Gastroesophageal sphincter (tissue), 4 donors: ENCODE data around the gene ERO1B. TPM values are rescaled to one million over a fixed set of nuclear protein-coding genes. Genes with fewer than 3 reads are reported as not detected.

Experiments
- ATAC-seq: fragments of 150-250 bp; one replicate; pipeline ENCODE4 v1.9.1; 2016; ENCODE audit warnings: mild to moderate bottlenecking, moderate library complexity
- H3K27ac ChIP-seq, 4 donors: fragments of 200-600 bp; sonication (generic) in 3 of 4; 1 replicate in 3 of 4; 2 replicates in 1 of 4; pipeline ENCODE4 v1.5.1; 2016 to 2019
- H3K27me3 ChIP-seq: fragments of 200-600 bp; sonication (generic); one replicate; pipeline ENCODE4 v1.5.1; 2019
- H3K36me3 ChIP-seq, 2 donors: fragments of 200-600 bp; sonication (generic); one replicate each; pipeline ENCODE4 v1.5.1; 2019; ENCODE audit warnings: control low read depth in 1 of 2
- H3K4me1 ChIP-seq, 3 donors: fragments of 200-600 bp; sonication (generic); 1 replicate in 2 of 3; 2 replicates in 1 of 3; pipeline ENCODE4 v1.5.1; 2016 to 2019; ENCODE audit warnings: control low read depth in 2 of 3
- H3K4me3 ChIP-seq, 2 donors: fragments of 200-600 bp; sonication (generic); one replicate each; pipeline ENCODE4 v1.5.1; 2019; ENCODE audit warnings: mild to moderate bottlenecking in 1 of 2, moderate library complexity in 1 of 2
- H3K9me3 ChIP-seq, 3 donors: fragments of 200-600 bp; sonication (generic); one replicate each; pipeline ENCODE4 v1.5.1; 2017 to 2019; ENCODE audit warnings: control low read depth in 2 of 3
- CTCF ChIP-seq, 4 experiments: fragments of 200-600 bp in 2 of 4; fragments of 450-650 bp in 2 of 4; sonication (generic) in 1 of 4; IDR thresholded peaks; one replicate each; pipeline ENCODE4 v1.5.1; 2017 to 2019; ENCODE audit warnings: antibody characterized with exemption in 4 of 4, mild to moderate bottlenecking in 2 of 4, moderate library complexity in 2 of 4
- EP300 ChIP-seq: sonication (generic); formaldehyde crosslinking; IDR thresholded peaks from one replicate; pipeline ENCODE4 v1.6.1; 2017; ENCODE audit warnings: antibody characterized with exemption, mild to moderate bottlenecking
- POLR2A ChIP-seq, 2 donors: fragments of 450-650 bp; IDR thresholded peaks; one replicate each; pipeline ENCODE4 v1.6.1; 2017; ENCODE audit warnings: antibody characterized with exemption in 2 of 2, mild to moderate bottlenecking in 2 of 2, moderate library complexity in 1 of 2
- POLR2AphosphoS5 ChIP-seq: sonication (generic); formaldehyde crosslinking; IDR thresholded peaks from one replicate; pipeline ENCODE4 v1.6.1; 2017; ENCODE audit warnings: antibody characterized with exemption
- WGBS, 2 donors: methylation state at CpG; one replicate each; pipeline ENCODE4 v1.1.5; 2018; ENCODE audit warnings: low coverage in 1 of 2; 5-methylcytosine and 5-hydroxymethylcytosine counted together
- total RNA-seq, 4 donors: library from RNA; depleted of rRNA; stranded (reverse); fragments of >200 nt; gene quantifications; one replicate each; pipeline ENCODE4 v1.1.0, GENCODE V29; 2016

ERO1B gene
- total RNA-seq, 4 donors from 2014 or later, result 7.3 to 13.5 (median 9.3) TPM

DNA sequence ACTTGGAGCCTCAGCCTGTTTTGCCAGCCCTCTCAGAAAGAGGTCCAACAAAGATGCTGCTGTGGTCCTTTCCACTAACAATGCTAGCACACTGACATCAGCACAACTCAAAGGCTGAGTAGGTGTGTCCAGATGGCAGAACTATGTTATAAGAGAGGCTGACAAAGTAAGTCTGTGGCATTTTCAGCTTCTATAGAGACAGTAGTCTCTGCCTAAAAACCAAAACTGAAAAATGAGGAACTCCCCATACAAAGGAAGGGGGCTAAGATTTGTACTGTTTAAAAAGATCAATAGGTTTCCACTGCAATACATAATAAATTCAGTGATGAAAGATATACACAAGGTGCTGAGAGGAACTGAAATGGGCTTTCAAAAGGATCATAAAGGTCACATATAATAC is 12.3 kb downstream of the ERO1B start:
- Histone ChIP-seq H3K9me3 (no peaks in the 10 kb centered on the region), H3K36me3 (peaks cover 0 to 42% of the 10 kb centered on the region in 2 donors), H3K4me3 (no peak overlapping the region), H3K27me3 (no peaks in the 10 kb centered on the region), H3K27ac (no peak overlapping the region), H3K4me1 (no peaks in the 10 kb centered on the region)
- TF ChIP-seq POLR2AphosphoS5, result no peak
- no peak for TF ChIP-seq CTCF (IDR thresholded peaks at IDR 0.05)
- no peak for TF ChIP-seq POLR2A (IDR thresholded peaks at IDR 0.05)
- no peak for TF ChIP-seq EP300
- ATAC-seq, result no peak

DNA sequence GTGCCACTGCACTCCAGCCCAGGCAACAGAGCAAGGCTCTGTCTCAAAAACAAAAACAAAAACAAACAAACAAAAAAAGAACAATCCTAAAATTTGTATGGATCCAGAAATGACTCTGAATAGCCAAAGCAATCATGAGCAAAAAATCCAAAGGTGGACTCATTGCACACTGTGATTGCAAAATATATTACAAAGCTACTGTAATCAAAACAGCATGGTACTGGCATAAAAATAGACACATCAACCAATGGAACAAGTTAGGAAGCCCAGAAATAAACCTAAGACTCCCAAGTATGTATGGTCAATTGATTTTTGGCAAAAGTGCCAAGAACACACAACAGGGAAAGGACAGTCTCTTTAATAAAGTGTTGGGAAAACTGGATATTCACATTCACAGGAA is 19.9 kb downstream of the ERO1B start:
- no peak for TF ChIP-seq CTCF (IDR thresholded peaks at IDR 0.05)
- no peak for TF ChIP-seq EP300
- TF ChIP-seq POLR2A (IDR thresholded peaks at IDR 0.05), result no peak
- TF ChIP-seq POLR2AphosphoS5, result no peak
- Histone ChIP-seq H3K36me3 (peaks cover 0 to 39% of the 10 kb centered on the region in 2 donors), H3K27me3 (no peaks in the 10 kb centered on the region), H3K4me1 (no peaks in the 10 kb centered on the region), H3K4me3 (no peak overlapping the region), H3K9me3 (peaks cover 0 to 52% (median 0%) of the 10 kb centered on the region in 3 donors), H3K27ac (no peak overlapping the region)
- no peak for ATAC-seq

GRCh38 chr1:236261033-236261432 is 20.7 kb downstream of the ERO1B start:
- Histone ChIP-seq H3K27ac (no peak overlapping the region), H3K4me1 (no peaks in the 10 kb centered on the region), H3K27me3 (no peaks in the 10 kb centered on the region), H3K36me3 (peaks cover 0 to 39% of the 10 kb centered on the region in 2 donors), H3K9me3 (peaks cover 0 to 52% (median 0%) of the 10 kb centered on the region in 3 donors), H3K4me3 (no peak overlapping the region)
- 89 to 100% methylated on average over 1 of the region's 1 CpG for WGBS, 2 donors
- no peak for TF ChIP-seq POLR2A (IDR thresholded peaks at IDR 0.05)
- no peak for TF ChIP-seq EP300
- no peak for TF ChIP-seq CTCF (IDR thresholded peaks at IDR 0.05)
- no peak for TF ChIP-seq POLR2AphosphoS5
- no peak for ATAC-seq

- no peak for ATAC-seq
- WGBS, 2 donors, result 89% methylated on average over 1 of the region's 1 CpG; no CpG with 5 or more reads in 1 of the 2 donors
Observed at GRCh38 chr1:236259043-236259442, 22.7 kb downstream of the ERO1B start.

More at GRCh38 chr1:236259043-236259442, 22.7 kb downstream of the ERO1B start:
- H3K4me1 ChIP-seq, result no peaks in the 10 kb centered on the region
- H3K4me3 ChIP-seq, result no peak overlapping the region
- no peaks in the 10 kb centered on the region for H3K27me3 ChIP-seq
- H3K27ac ChIP-seq, result no peak overlapping the region
- TF ChIP-seq POLR2AphosphoS5 (no peak), EP300 (no peak), POLR2A (IDR thresholded peaks at IDR 0.05) (no peak), CTCF (IDR thresholded peaks at IDR 0.05) (no peak)
- peaks cover 0 to 52% (median 0%) of the 10 kb centered on the region in 3 donors for H3K9me3 ChIP-seq
- H3K36me3 ChIP-seq, result peaks cover 0 to 31% of the 10 kb centered on the region in 2 donors
